GM19463 (cell line): Measurements from ENCODE around the gene TFR2.

ENCODE experiments used
- ATAC-seq: cut with Tn5 transposase; IDR thresholded peaks from one replicate; pipeline ENCODE4 v1.9.1; 2021; ENCODE audit warnings: mild to moderate bottlenecking, moderate library complexity; ENCODE audit not compliant: unreplicated experiment

The TFR2 gene

GRCh38 chr7:100573691-100574361 lies 67.5 kb downstream of the TFR2 start, which contains the start of gene SAP25:
Gene SAP25, minus strand, starts transcription at chr7:100573900. Its CDS starts 158 bp downstream, at chr7:100573742.
- no peak for ATAC-seq

DNA sequence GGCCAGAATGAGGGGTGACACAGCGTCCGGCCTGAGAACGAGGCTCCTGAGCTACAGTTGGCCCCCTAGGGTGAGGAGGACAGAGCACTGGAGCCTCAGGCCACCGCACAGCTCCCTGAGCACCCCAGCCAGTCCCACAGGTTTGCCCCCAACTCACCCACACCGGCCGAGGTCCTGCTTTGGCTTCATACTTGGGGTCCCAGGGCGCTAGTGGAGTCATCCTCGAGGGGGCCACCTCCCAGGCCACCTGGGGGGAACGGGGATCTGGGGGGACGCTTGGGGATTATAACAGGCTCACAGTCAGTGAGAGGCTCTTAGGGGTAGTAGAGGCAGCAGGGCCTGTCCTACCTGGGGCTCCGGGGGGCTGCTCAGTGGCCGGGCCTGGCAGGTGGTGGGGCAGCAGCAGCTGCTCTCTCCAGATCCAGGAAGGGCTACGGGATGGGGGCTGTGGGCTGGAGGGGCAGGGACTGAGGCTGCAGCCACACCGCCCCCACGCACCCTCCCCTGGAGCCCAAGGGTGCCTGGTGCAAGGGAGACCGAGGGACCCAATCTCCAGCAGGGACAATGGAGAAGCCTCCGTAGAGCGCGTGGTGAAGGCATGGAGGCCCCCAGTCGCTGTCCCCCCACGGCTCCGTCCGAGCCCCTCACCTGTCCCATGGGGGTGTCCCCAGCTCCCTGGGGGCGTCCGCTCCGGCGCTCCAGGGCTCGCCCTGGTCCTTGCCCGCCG lies 68.2 kb downstream of the TFR2 start:
- ATAC-seq, result no peak

- no peak for ATAC-seq
These were observed 68.9 kb downstream of the TFR2 start for GRCh38 chr7:100572281-100572948.

DNA sequence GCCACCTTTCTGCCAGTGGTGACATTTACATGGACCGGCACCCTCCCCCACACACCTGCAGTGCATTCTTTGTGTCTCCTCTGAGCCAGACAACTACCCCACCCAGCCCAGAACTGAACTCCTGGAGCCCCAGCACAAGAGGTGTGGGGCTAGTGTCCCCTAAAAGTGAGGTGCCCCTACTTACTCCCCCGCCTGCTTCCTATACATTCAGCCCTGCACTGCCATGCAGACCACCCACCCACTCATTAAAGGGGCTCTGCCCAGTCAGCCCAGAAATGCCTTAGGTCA lies 69.6 kb downstream of the TFR2 start:
- ATAC-seq, result no peak

DNA sequence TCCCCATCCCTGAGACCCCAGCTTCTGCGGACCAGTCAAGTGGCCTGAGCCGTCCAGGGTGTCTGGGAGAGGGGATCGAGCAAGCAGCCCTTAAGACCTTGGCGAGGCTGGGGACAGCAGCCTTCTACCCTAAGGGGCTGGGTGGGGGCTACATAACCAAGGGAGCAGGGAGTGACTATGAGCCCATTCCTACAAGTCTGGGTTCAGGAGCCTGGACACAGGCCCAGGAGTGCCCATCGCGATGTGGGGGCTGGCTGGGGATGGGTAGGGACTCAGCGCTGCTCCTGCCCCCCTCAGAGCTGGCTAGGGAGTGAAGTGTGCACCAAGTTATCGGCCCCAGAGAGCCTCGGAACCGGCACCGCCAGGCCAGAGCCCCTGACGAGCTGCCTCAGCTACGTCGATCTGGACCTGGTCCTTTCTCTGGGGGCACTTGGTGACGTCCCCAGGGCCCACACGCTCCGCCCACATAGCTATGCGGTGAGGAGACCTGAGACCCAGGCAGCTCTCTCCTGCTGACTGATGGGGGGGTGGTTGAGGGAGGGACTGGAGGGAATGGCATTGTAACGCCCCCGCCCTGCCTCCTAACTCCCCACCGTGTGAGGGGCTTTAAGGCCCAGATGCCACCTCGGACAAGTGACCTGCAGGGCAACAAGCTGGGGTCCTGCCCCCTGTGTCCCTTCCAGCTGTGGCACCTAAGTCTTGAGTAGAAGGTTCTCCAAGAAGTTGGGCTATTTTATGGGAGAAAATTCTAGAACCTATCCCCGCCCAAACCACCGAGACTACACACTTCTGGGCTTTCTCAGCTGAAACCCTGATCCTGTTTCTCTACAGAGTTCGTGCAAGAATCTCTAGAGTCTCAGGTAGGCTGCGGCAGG lies 70.2 kb downstream of the TFR2 start:
- ATAC-seq, result no peak
